Glutamatergic neuron (in vitro differentiated cells): ENCODE measurements around the gene B4GALT3. TPM values are rescaled to one million over a fixed set of nuclear protein-coding genes. Genes with fewer than 3 reads are reported as not detected.
A peak's percentile ranks its signal among the peaks of the same experiment; 100 is the strongest.

ENCODE experiments used
- DNase-seq: peaks from one replicate; pipeline ENCODE4 v3.0.0; 2022
- H3K27ac Mint-ChIP-seq: one replicate; pipeline ENCODE4 v1.8.0; 2020; ENCODE audit warnings: mild to moderate bottlenecking, mixed read lengths, inconsistent platforms; ENCODE audit not compliant: unreplicated experiment
- H3K27me3 Mint-ChIP-seq: one replicate; pipeline ENCODE4 v1.8.0; 2020; ENCODE audit warnings: mild to moderate bottlenecking, moderate library complexity, mixed read lengths, inconsistent platforms; ENCODE audit not compliant: unreplicated experiment
- H3K36me3 Mint-ChIP-seq: one replicate; pipeline ENCODE4 v1.8.0; 2020; ENCODE audit warnings: mild to moderate bottlenecking, mixed read lengths, inconsistent platforms; ENCODE audit not compliant: unreplicated experiment
- H3K4me1 Mint-ChIP-seq: one replicate; pipeline ENCODE4 v1.8.0; 2020; ENCODE audit warnings: mild to moderate bottlenecking, low read depth, mixed read lengths, inconsistent platforms; ENCODE audit not compliant: unreplicated experiment
- H3K4me3 Mint-ChIP-seq: one replicate; pipeline ENCODE4 v1.8.0; 2020; ENCODE audit warnings: mild to moderate bottlenecking, mixed read lengths, inconsistent platforms; ENCODE audit not compliant: unreplicated experiment
- H3K9me3 Mint-ChIP-seq: one replicate; pipeline ENCODE4 v1.8.0; 2020; ENCODE audit warnings: mild to moderate bottlenecking, moderate library complexity, mixed read lengths, inconsistent platforms; ENCODE audit not compliant: unreplicated experiment
- total RNA-seq: library from RNA; stranded (reverse); fragmentation: NEBNext Ultra II Directional; extraction: Animal tissue kit (Norgen Biotek cat#: 25700); gene quantifications from one replicate; pipeline ENCODE4 v1.2.1, GENCODE V29; 2021; ENCODE audit not compliant: unreplicated experiment
- TF ChIP-seq, protein P1 (sequence below): fragments of 200-600 bp; sonication (generic); IDR thresholded peaks from one replicate; pipeline ENCODE4 v1.5.0; 2021; ENCODE audit not compliant: partially characterized antibody, unreplicated experiment

B4GALT3 gene
- total RNA-seq, 1 donor from 2014 or later = 35.7 TPM

DNA sequence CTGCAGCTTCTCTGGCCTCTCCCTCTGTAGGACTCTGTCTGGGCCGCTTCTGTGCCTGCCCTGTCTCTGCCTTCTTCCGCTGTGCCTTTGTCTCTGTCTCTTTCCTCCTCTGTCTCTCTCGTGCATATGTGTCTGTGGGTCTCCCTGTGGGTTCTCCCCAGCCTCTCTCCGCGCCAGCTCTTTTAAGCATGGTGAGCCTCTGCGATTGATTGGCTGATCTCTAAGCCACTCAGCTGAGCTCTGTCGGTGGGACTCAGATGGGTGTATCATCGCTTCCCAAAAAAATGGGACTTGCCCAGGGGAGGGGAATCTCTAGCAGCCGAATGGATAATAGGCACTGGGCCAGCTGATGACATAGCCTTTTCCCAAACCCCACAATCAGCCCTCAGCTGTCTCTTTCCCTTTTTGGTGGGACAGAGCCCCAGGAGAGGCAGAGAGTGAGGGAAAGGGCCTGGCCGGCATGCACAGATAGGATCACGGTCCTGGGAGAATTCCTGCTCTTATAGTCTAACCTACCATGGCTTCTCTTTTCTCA lies 21.7 kb upstream of the B4GALT3 start, which contains the start of gene ADAMTS4:
Gene ADAMTS4, minus strand, starts transcription at position 158 of the 535 bp plus-strand sequence. CDS start 427 bp downstream, outside the sequence.
- H3K36me3 Mint-ChIP-seq = peaks cover under 1% of the 10 kb centered on the region
- peak; percentile 39 for DNase-seq
- peaks cover 19% of the 10 kb centered on the region for H3K4me1 Mint-ChIP-seq
- H3K27ac Mint-ChIP-seq = peak within 1 kb of the TSS; percentile 86
- H3K27me3 Mint-ChIP-seq = peaks cover 6% of the 10 kb centered on the region
- TF ChIP-seq, protein P1, sequence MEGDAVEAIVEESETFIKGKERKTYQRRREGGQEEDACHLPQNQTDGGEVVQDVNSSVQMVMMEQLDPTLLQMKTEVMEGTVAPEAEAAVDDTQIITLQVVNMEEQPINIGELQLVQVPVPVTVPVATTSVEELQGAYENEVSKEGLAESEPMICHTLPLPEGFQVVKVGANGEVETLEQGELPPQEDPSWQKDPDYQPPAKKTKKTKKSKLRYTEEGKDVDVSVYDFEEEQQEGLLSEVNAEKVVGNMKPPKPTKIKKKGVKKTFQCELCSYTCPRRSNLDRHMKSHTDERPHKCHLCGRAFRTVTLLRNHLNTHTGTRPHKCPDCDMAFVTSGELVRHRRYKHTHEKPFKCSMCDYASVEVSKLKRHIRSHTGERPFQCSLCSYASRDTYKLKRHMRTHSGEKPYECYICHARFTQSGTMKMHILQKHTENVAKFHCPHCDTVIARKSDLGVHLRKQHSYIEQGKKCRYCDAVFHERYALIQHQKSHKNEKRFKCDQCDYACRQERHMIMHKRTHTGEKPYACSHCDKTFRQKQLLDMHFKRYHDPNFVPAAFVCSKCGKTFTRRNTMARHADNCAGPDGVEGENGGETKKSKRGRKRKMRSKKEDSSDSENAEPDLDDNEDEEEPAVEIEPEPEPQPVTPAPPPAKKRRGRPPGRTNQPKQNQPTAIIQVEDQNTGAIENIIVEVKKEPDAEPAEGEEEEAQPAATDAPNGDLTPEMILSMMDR = no peak
- peaks cover 6% of the 10 kb centered on the region for H3K9me3 Mint-ChIP-seq
- H3K4me3 Mint-ChIP-seq = peak within 1 kb of the TSS; percentile 82

DNA sequence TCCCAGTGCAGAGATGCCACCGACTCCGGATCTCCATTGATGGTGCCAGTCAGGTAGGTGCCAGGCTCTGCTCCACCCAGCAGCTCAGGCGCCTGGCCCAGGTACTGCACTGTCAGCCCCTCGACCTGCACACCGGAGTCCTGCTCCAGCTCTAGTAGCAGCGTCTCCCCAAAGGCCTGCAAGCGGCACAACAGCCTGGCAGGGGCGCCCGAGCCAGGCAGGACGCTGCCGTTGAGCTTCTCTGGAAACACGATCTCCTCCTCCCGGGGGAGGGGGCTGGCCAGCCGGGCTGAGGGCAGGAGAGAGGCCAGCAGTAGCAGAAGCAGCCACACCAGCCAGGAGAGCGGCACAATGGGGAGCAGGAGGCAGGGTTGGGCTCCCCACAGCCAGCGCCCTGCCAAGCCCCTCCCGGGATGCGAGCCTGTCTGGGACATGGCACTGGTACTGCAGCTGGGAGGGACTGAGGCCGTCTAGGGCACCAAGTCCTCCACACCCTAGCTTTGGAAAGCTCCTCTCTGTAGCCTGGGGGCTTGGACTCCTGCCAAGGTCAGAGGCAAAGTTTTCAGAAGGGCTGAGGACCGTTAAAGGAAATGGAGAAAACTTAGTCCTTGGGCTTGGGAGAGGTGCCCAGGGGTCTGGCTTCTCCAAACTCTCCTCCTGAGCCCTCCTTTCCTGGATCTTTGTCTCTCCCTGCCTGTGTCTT lies 21.0 kb upstream of the B4GALT3 start:
- H3K9me3 Mint-ChIP-seq = peaks cover 6% of the 10 kb centered on the region
- peak; percentile 74 for DNase-seq
- H3K4me3 Mint-ChIP-seq = peak overlapping the region; percentile 82
- peak overlapping the region; percentile 86 for H3K27ac Mint-ChIP-seq
- no peaks in the 10 kb centered on the region for H3K36me3 Mint-ChIP-seq
- peaks cover 19% of the 10 kb centered on the region for H3K4me1 Mint-ChIP-seq
- TF ChIP-seq, protein P1 = no peak
- peaks cover 4% of the 10 kb centered on the region for H3K27me3 Mint-ChIP-seq

DNA sequence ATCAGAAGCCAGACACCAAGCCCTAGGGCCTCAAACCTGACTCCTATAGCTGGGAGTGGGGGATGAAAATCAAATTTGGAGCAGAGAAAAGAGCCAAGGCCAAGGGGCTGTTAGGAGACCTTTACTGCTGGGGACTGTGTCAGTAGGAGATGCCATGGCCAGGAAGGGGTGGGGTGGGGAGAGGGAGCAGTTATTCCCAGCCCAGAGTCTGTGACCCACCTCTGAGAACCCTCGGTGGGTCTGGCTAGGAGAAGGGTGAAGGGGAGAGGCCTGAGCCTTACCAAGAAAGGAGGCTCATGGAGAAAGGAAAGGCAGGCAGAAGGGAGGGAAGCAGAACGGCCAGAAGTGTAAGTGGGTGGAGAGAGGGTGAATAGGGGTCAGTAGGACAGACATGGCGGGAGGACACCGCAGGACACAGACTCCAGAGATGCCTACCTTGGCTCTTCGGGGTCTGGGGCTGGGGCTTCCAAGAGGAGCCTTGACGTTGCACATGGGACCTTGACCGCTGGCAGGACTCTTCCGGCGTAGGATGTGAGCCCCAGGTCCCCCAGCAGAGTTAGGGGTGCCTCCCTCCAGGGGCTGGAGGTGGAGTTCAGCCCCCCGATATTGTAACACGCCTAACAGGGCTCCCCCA lies 20.4 kb upstream of the B4GALT3 start:
- TF ChIP-seq, protein P1 = no peak
- no peak for DNase-seq
- H3K9me3 Mint-ChIP-seq = peaks cover 6% of the 10 kb centered on the region
- no peak overlapping the region for H3K27ac Mint-ChIP-seq
- H3K4me1 Mint-ChIP-seq = peaks cover 20% of the 10 kb centered on the region
- H3K27me3 Mint-ChIP-seq = peaks cover 4% of the 10 kb centered on the region
- peak overlapping the region; percentile 82 for H3K4me3 Mint-ChIP-seq
- no peaks in the 10 kb centered on the region for H3K36me3 Mint-ChIP-seq

DNA sequence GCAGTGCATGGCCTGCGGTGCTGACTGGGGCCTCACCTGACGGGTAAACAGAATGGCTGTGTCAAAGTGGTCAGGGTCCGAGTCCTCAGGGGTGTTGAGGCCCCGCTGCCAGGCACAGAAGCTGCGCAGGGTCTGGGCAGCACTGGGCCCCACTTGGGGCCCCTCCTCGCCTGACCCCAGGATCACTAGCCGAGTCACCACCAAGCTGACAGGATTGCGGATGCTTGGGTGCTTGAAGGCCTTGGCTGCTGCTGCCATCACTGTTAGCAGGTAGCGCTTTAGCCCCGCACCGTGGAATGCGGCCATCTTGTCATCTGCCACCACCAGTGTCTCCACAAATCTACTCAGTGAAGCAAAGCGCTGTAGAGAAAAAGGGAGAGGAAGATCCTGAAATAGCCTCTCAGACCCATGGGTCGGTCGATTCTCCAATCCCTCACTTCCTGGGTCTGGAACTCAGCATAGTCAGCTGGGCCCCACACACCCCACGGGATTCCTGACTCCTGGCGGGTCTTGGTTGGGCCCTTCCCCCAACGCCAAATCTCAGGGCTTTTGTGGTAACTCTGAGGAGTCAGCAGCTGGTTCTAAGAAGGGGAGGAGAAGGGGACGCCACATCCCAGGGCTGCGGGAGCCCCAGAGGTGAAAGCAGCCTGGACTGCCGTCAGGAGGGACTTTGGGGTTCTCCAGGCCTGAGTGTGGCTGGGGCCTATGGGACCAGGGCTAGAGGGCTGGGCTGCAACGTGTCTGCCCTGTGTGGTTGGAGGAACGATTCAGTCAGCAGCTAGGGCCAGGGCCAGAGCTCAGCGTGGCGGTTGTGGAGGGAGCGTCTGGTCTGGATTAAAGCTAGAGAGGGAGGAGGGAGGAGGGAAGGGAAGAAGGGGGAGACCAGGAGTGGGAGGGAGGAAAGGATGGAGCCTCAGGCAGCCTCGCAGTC lies 19.5 kb upstream of the B4GALT3 start:
- DNase-seq = no peak
- Mint-ChIP-seq H3K27ac (no peak overlapping the region), H3K4me3 (peak overlapping the region; percentile 76), H3K9me3 (peaks cover 4% of the 10 kb centered on the region), H3K4me1 (peaks cover 24% of the 10 kb centered on the region), H3K36me3 (no peaks in the 10 kb centered on the region), H3K27me3 (peaks cover 8% of the 10 kb centered on the region)
- TF ChIP-seq, protein P1 = no peak
